AG04449 (cell line): ENCODE results near the gene RPLP2.

Source experiments
- CTCF ChIA-PET: fragments of 350-600 bp; formaldehyde crosslinking; extraction: SDS; loops from one replicate; lab custom pipeline; 2021; ENCODE audit warnings: antibody characterized with exemption; lab: Yijun Ruan, JAX
- POLR2A ChIA-PET: fragments of 400-600, 350-600 bp; formaldehyde crosslinking; extraction: SDS; loops from one replicate; lab custom pipeline; 2020; ENCODE audit warnings: antibody characterized with exemption, inconsistent platforms; lab: Yijun Ruan, JAX
- DNase-seq: peaks from one replicate; pipeline ENCODE4 v3.0.0-alpha.2; 2010; ENCODE audit warnings: low read depth, low spot score
- H3K4me3 ChIP-seq: 2 replicates; pipeline ENCODE4 v1.5.1; 2011; ENCODE audit warnings: low read depth, mild to moderate bottlenecking, control low read depth, low read length
- CTCF ChIP-seq: IDR thresholded peaks from one replicate; pipeline ENCODE4 v1.5.1; 2011; ENCODE audit warnings: mild to moderate bottlenecking, moderate library complexity, low read length, control low read depth, inconsistent platforms; ENCODE audit not compliant: insufficient read depth; ENCODE audit errors: missing control alignments

The RPLP2 gene

GRCh38 chr11:766936-767210, 42.9 kb upstream of the RPLP2 start:
- ChIA-PET CTCF (interaction anchor here (4.8 kb wide), 1 partner anchor 10 kb away, joined by 25 read pairs; the partner anchor contains the start of gene GATD1), POLR2A (no interaction called here)
- no peak overlapping the region for H3K4me3 ChIP-seq
- DNase-seq: no peak
- TF ChIP-seq CTCF: no peak

DNA sequence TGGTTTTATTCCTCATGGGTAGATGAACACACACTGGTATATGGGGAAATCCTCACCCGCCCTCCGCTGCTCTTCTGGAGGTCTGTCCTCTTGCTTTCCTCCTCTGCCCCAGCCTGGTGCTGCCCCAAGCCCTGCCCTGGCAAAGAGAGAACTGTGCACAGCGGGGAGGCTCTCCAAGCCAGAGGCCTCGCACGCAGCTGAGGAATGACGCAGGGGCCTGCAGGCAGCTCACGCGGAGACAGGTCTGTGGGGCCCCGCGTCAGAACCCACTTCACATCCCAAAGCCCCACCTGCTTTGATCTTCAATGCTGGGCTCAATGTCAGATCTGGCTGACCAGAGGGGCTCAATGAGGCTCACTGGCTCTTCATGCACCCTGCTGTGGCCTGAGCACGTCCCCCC, 42.5 kb upstream of the RPLP2 start:
- no peak overlapping the region for H3K4me3 ChIP-seq
- no peak for DNase-seq
- CTCF ChIA-PET: no interaction called here
- TF ChIP-seq CTCF: no peak
- POLR2A ChIA-PET: no interaction called here

DNA sequence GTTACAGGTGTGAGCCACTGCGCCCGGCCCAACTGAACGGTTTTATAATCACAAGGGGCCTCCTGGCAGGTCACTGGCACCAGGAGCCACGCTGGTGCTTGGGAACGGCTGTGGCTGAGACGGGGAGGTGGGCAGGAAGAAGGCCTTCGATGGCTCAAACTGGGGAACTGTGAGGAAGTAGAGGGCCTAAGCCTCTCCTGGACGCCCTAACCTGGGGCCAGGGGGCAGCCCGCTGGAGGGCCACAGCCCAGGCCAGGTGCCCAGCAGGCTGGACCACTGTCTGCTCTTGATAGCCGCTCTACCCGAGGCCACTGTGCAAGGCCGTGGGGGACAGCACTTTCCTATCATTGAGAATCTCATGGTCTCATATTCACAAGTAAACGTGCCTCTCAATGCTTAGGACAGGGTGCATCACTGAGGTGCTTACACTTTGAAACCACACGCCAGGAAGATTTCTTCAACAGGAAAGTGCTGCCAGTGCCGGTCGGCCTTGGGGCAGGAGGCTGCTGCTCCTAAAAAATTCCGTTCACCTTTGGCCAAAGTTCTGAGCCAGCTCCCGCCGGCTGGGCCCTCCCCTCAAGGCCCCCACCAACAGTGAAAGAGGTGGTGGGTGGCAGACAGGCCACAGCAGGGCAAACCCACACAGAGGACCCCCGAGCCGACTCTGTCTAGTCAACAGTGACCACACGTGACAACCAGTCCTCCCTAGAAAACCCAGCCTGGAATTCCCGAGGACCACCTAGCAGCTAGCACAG, 39.7 kb upstream of the RPLP2 start:
- POLR2A ChIA-PET: no interaction called here
- H3K4me3 ChIP-seq: no peak overlapping the region
- no peak for TF ChIP-seq CTCF
- CTCF ChIA-PET: interaction anchor here (1.5 kb wide), 1 partner anchor 14 kb away, joined by 6 read pairs; no protein-coding TSS in a partner anchor
- DNase-seq: no peak

GRCh38 chr11:770642-771616, 38.8 kb upstream of the RPLP2 start:
- CTCF ChIA-PET: interaction anchor here (1.5 kb wide), 1 partner anchor 13 kb away, joined by 6 read pairs; no protein-coding TSS in a partner anchor
- POLR2A ChIA-PET: interaction anchor here (1.2 kb wide), 1 partner anchor 64 kb away, joined by 3 read pairs; no protein-coding TSS in a partner anchor
- H3K4me3 ChIP-seq: no peak overlapping the region
- DNase-seq: no peak
- TF ChIP-seq CTCF: no peak

GRCh38 chr11:771617-772204, 38.1 kb upstream of the RPLP2 start:
- no peak for TF ChIP-seq CTCF
- H3K4me3 ChIP-seq: no peak overlapping the region
- no peak for DNase-seq
- CTCF ChIA-PET: interaction anchor here (1.5 kb wide), 1 partner anchor 12 kb away, joined by 6 read pairs; no protein-coding TSS in a partner anchor
- POLR2A ChIA-PET: interaction anchor here (1.2 kb wide), 1 partner anchor 65 kb away, joined by 3 read pairs; no protein-coding TSS in a partner anchor
